Liver (tissue), 2 donors: ENCODE measurements around the gene CDKL4.

Experiments
- TF ChIP-seq, protein P1 (sequence below): fragments of 150-350 bp; IDR thresholded peaks from 2 replicates; pipeline ENCODE4 v1.5.1; 2017; ENCODE audit warnings: improper control_type of control experiment, low read depth, low read length; ENCODE audit not compliant: missing input control
- TF ChIP-seq, protein P2 (sequence below): IDR thresholded peaks from 2 replicates; pipeline ENCODE4 v1.6.1; 2016; ENCODE audit warnings: antibody characterized with exemption
- donor health status: healthy.

DNA sequence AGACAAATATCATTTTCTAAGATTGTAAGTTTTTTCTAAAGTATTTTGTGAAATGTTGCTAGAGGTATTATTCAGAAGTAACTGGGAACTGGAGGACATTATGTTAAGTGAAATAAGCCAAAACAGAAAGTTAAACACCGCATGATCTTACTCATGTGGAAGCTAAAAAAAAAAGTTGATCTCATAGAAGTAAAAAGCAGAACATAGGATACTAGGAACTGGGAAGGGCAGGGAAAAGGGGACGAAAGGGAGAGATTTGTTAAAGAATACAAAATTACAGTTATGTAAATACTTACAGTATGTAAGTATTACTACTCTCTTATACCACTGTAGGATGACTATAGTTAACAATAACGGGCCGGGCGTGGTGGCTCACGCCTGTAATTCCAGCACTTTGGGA, 46.7 kb upstream of the CDKL4 start:
- TF ChIP-seq, protein P1, sequence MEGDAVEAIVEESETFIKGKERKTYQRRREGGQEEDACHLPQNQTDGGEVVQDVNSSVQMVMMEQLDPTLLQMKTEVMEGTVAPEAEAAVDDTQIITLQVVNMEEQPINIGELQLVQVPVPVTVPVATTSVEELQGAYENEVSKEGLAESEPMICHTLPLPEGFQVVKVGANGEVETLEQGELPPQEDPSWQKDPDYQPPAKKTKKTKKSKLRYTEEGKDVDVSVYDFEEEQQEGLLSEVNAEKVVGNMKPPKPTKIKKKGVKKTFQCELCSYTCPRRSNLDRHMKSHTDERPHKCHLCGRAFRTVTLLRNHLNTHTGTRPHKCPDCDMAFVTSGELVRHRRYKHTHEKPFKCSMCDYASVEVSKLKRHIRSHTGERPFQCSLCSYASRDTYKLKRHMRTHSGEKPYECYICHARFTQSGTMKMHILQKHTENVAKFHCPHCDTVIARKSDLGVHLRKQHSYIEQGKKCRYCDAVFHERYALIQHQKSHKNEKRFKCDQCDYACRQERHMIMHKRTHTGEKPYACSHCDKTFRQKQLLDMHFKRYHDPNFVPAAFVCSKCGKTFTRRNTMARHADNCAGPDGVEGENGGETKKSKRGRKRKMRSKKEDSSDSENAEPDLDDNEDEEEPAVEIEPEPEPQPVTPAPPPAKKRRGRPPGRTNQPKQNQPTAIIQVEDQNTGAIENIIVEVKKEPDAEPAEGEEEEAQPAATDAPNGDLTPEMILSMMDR, result no peak
- TF ChIP-seq, protein P2, sequence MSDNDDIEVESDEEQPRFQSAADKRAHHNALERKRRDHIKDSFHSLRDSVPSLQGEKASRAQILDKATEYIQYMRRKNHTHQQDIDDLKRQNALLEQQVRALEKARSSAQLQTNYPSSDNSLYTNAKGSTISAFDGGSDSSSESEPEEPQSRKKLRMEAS, result no peak
